Measurements from ENCODE around the gene PRDM5. TPM values are rescaled to one million over a fixed set of nuclear protein-coding genes. Genes with fewer than 3 reads are reported as not detected.

Gene PRDM5
- total RNA-seq, 1 experiment from 2014 or later: 0.85 TPM

DNA sequence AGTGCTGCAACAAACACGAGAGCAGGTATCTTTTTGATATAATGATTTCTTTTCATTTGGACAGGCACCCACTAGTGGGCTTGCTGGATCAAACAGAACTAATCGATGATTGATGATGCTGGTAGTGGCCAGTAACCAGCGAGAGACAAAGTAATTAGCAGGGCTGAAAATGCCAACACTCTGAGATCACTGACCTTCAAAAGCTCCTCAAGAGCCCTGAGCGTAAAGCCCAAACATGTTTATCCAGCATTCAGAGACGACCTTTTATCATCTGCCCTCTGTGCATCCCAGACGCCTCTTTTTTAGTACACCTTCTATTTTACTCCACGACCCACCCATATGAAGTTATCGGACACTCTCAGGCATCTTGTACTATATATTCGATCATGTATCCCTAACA is 186.2 kb downstream of the PRDM5 start:
- Histone ChIP-seq H3K79me2 (ENCODE audit: low read depth) (no peaks in the 10 kb centered on the region), H3F3A (ENCODE audit: insufficient read depth, low read depth) (no peaks in the 10 kb centered on the region), H3K9me2 (ENCODE audit: insufficient read depth) (no peaks in the 10 kb centered on the region), H4K20me1 (ENCODE audit: insufficient read depth) (no peaks in the 10 kb centered on the region; the same call in 1 of the 2 replicates), H3K4me2 (no peak overlapping the region), H3K27ac (no peak overlapping the region), H3K4me1 (replicated peaks; ENCODE audit: insufficient read depth) (no peaks in the 10 kb centered on the region), H3K27me3 (ENCODE audit: insufficient read depth, low read depth) (no peaks in the 10 kb centered on the region), H3K9me3 (ENCODE audit: insufficient read depth, low read depth) (no peaks in the 10 kb centered on the region), H2AFZ (no peak overlapping the region), H3K4me3 (no peak overlapping the region), H3K36me3 (ENCODE audit: low read depth) (no peaks in the 10 kb centered on the region)
- CTCF ChIA-PET: no interaction called here
- BruUV-seq (replicated peaks): no TSS peak
- TF ChIP-seq EZH2 (IDR thresholded peaks at IDR 0.05; ENCODE audit: low read depth): no peak
- TF ChIP-seq, protein P1, sequence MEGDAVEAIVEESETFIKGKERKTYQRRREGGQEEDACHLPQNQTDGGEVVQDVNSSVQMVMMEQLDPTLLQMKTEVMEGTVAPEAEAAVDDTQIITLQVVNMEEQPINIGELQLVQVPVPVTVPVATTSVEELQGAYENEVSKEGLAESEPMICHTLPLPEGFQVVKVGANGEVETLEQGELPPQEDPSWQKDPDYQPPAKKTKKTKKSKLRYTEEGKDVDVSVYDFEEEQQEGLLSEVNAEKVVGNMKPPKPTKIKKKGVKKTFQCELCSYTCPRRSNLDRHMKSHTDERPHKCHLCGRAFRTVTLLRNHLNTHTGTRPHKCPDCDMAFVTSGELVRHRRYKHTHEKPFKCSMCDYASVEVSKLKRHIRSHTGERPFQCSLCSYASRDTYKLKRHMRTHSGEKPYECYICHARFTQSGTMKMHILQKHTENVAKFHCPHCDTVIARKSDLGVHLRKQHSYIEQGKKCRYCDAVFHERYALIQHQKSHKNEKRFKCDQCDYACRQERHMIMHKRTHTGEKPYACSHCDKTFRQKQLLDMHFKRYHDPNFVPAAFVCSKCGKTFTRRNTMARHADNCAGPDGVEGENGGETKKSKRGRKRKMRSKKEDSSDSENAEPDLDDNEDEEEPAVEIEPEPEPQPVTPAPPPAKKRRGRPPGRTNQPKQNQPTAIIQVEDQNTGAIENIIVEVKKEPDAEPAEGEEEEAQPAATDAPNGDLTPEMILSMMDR (conservative IDR thresholded peaks at IDR 0.05): no peak
- intact Hi-C loops (cut with micrococcal nuclease; ENCODE audit: unreplicated experiment): no loop called here
- POLR2A ChIA-PET (ENCODE audit: unreplicated experiment): no interaction called here
- no peak for DNase-seq

DNA sequence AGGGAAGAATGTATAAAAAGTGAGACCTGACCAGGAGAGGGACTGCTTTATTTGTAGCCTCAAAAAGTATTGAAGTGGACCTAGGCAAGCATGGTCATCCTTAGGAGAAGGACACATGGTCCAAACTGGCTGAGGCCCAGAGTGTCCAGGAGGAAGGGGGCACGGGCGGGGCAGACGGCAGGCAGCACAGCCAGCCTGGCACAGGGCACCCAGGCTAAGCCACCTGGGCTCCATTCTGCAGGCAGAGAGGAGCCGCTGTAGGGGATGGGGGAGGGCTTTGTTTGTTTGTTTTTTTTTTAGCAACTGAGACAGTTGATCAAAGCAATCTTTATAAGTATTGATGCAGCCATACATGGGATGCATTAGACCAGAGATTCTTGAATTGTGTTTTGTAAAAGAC is 188.6 kb downstream of the PRDM5 start:
- H3K4me1 ChIP-seq (replicated peaks; ENCODE audit: insufficient read depth): no peaks in the 10 kb centered on the region
- H3K36me3 ChIP-seq (ENCODE audit: low read depth): no peaks in the 10 kb centered on the region
- no peak overlapping the region for H3K4me2 ChIP-seq
- no peak overlapping the region for H3K27ac ChIP-seq
- TF ChIP-seq, protein P1 (conservative IDR thresholded peaks at IDR 0.05): no peak
- ChIA-PET POLR2A (ENCODE audit: unreplicated experiment) (no interaction called here), CTCF (interaction anchor here (0.6 kb wide), 1 partner anchor 391 kb away, joined by 3 read pairs; no protein-coding TSS in a partner anchor)
- intact Hi-C loops (cut with micrococcal nuclease; ENCODE audit: unreplicated experiment): no loop called here
- no peaks in the 10 kb centered on the region for H3K9me3 ChIP-seq (ENCODE audit: insufficient read depth, low read depth)
- no peaks in the 10 kb centered on the region for H3K27me3 ChIP-seq (ENCODE audit: insufficient read depth, low read depth)
- no peaks in the 10 kb centered on the region; the same call in 1 of the 2 replicates for H4K20me1 ChIP-seq (ENCODE audit: insufficient read depth)
- no peak overlapping the region for H3K4me3 ChIP-seq
- H2AFZ ChIP-seq: no peak overlapping the region
- H3K9me2 ChIP-seq (ENCODE audit: insufficient read depth): no peaks in the 10 kb centered on the region
- H3F3A ChIP-seq (ENCODE audit: insufficient read depth, low read depth): no peaks in the 10 kb centered on the region
- DNase-seq: no peak
- no peaks in the 10 kb centered on the region for H3K79me2 ChIP-seq (ENCODE audit: low read depth)
- no TSS peak for BruUV-seq (replicated peaks)

DNA sequence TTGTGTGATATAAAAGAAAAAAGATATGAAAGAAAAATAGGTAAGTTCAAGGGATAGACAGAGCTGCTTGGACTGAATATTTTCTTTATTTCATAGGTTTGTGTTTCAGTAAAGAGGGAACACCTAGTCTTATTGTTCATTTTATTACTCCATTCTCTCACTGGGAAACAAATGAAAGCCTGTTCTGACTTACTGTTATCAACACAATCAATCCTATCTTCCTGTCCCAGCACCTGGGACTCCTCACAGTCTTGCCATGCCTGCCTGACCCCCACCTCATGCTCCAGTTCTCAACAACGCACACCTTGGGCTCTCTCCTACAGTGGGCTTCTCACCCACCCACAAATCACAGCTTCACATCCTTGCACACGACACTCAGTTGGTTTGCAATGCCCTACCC is 189.5 kb downstream of the PRDM5 start:
- Histone ChIP-seq H3F3A (ENCODE audit: insufficient read depth, low read depth) (no peaks in the 10 kb centered on the region), H3K79me2 (ENCODE audit: low read depth) (no peaks in the 10 kb centered on the region), H3K4me3 (no peak overlapping the region), H4K20me1 (ENCODE audit: insufficient read depth) (no peaks in the 10 kb centered on the region; the same call in 1 of the 2 replicates), H3K36me3 (ENCODE audit: low read depth) (no peaks in the 10 kb centered on the region), H3K4me2 (no peak overlapping the region), H2AFZ (no peak overlapping the region), H3K9me2 (ENCODE audit: insufficient read depth) (no peaks in the 10 kb centered on the region), H3K27ac (no peak overlapping the region), H3K4me1 (replicated peaks; ENCODE audit: insufficient read depth) (no peaks in the 10 kb centered on the region), H3K9me3 (ENCODE audit: insufficient read depth, low read depth) (no peaks in the 10 kb centered on the region), H3K27me3 (ENCODE audit: insufficient read depth, low read depth) (no peaks in the 10 kb centered on the region)
- no TSS peak for BruUV-seq (replicated peaks)
- TF ChIP-seq, protein P1 (conservative IDR thresholded peaks at IDR 0.05): no peak
- TF ChIP-seq EZH2 (IDR thresholded peaks at IDR 0.05; ENCODE audit: low read depth): no peak
- POLR2A ChIA-PET (ENCODE audit: unreplicated experiment): no interaction called here
- DNase-seq: no peak
- CTCF ChIA-PET: no interaction called here
- intact Hi-C loops (cut with micrococcal nuclease; ENCODE audit: unreplicated experiment): no loop called here
